GM18517 (cell line): Measurements from ENCODE around the gene AMBRA1.

Source experiments
- ATAC-seq: cut with Tn5 transposase; IDR thresholded peaks from one replicate; pipeline ENCODE4 v1.9.1; 2021; ENCODE audit warnings: mild to moderate bottlenecking, moderate library complexity; ENCODE audit not compliant: unreplicated experiment

The AMBRA1 gene

GRCh38 chr11:46514370-46514769 lies 79.5 kb downstream of the AMBRA1 start:
- ATAC-seq = no peak

DNA sequence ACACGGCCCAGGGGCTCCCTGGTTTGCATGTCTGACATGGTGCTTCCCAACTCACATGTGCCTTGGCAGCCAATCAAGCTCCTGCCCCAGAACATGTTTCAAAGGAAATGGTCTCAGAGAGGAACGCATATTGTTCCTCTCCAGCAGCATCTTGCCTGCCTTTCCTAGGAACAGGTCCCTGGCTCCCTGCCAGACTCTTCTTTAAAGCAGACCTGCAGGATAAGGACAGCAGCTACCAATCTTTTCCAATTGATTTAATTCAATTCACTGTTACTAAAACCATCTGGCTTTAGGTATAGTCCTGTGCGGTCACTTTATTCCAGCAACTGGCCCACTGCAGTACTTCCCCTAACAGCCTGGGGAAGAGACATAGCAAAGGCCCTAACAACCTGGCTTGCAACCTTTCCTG lies 79.9 kb downstream of the AMBRA1 start:
- no peak for ATAC-seq

- no peak for ATAC-seq
These were observed 81.5 kb downstream of the AMBRA1 start for GRCh38 chr11:46512261-46512881.

DNA sequence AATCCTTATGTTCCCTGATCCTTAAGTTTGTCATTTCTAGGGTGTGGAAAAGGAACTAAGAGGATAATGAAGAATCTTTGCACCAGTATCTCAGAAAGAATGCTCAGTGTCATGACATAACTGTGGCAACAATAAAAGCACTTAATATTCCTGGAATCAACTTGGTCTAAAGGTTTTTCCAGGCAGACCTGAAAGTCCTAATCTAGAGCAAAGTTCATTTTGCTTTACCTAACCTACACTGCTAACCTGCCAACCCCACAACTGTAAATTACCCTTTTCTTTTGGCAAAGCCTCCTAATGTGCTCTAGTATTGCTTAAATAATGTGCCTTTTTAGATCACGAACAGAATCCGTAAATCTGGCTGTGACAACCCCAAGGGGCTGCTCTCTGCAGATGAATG lies 82.5 kb downstream of the AMBRA1 start:
- no peak for ATAC-seq

DNA sequence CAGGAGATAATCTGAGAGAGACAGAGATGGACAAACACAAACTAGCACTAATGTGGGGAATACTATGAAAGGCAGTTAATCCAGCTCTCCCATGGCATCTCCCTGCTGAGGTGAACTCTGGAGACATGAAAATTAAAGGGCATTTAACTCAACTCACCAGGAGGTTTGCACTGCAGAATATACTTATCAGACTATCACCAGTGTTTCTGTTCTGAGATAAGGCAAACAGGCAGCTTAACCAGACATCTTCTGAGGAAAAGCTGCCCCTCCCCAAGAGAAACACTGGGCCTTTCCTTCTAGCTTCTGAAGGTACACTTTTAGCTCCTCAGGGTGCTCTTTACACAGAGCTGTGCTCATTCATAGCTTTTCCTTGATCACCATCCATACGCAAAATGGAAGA lies 85.5 kb downstream of the AMBRA1 start:
- ATAC-seq = no peak

DNA sequence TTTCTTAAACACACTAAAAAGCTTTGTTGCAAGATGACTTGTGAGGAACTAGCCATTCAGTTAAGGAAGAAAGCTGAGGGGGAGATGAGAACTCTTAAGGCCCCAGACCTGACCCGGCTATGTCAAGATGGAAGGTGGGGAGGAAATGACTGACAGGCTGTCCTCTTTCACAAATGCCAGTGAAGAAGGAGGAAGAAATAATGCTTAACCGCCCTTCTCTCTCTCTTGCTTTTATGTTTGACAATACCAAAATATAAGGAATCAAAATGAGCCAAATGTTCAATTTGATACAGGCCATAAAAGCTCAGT lies 87.4 kb downstream of the AMBRA1 start:
- no peak for ATAC-seq

DNA sequence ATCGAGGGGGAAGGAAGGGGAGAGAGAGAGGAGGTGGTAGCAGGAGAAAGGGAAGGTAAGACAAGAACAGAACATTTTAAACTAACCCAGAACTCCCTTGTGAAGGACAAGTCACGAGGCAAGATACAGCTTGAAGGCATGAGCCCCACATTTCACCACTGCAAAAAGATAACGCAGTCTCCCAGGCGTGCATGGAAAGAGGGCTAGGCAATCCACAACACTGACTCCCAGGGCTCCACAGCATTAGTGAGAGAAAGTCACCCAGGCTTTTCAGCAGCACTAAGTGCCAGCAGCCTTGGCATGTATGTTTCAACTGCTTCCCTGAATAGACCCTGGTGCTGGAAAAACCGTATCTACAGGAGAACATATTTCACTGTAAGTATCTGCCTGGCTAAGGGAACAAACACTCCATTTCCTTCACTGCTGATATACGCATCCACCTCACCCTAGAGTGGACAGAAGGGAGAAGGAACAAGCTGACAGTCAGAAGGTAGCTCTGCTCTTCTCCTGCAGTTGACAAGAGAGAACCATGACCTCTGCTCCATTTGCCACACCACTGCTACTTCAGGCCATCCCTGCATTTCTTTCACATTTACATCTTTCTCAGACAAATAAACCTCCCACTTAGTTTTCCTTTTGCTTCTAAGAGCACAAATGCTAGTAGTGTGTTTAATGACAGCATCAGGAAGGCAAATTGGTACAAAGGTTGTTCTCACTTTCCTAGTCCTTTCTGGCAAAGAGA lies 87.9 kb downstream of the AMBRA1 start:
- ATAC-seq = no peak

GRCh38 chr11:46504817-46505613 lies 88.8 kb downstream of the AMBRA1 start:
- ATAC-seq = no peak

GRCh38 chr11:46499821-46500220 lies 94.0 kb downstream of the AMBRA1 start:
- no peak for ATAC-seq

GRCh38 chr11:46498968-46499367 lies 94.9 kb downstream of the AMBRA1 start:
- no peak for ATAC-seq

- no peak for ATAC-seq
These were observed 95.6 kb downstream of the AMBRA1 start for GRCh38 chr11:46498179-46498578.

GRCh38 chr11:46497498-46497897 lies 96.3 kb downstream of the AMBRA1 start:
- ATAC-seq = no peak

- ATAC-seq = no peak
These were observed 100.0 kb downstream of the AMBRA1 start for GRCh38 chr11:46493791-46494190.

GRCh38 chr11:46492532-46492931 lies 101.3 kb downstream of the AMBRA1 start:
- ATAC-seq = no peak

GRCh38 chr11:46491661-46492330 lies 102.0 kb downstream of the AMBRA1 start:
- ATAC-seq = no peak

DNA sequence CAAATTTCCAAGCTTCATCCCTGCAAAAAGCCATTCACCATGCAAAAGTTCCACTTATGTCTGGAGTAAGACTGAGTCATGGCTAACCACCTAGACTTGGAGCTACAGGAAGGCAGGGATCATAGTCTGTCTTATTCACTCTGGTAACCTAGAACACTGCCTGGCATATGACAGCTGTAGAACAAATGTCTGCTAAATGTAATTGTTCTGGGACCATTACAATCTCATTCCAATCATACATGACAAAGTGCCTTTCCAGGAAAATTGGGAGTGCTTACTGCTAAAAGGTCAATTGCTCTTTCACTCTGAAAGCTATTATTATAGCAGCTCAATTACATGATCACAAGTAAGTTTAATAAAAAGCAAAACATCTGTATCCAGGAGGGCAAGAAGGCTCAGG lies 103.2 kb downstream of the AMBRA1 start:
- ATAC-seq = no peak

DNA sequence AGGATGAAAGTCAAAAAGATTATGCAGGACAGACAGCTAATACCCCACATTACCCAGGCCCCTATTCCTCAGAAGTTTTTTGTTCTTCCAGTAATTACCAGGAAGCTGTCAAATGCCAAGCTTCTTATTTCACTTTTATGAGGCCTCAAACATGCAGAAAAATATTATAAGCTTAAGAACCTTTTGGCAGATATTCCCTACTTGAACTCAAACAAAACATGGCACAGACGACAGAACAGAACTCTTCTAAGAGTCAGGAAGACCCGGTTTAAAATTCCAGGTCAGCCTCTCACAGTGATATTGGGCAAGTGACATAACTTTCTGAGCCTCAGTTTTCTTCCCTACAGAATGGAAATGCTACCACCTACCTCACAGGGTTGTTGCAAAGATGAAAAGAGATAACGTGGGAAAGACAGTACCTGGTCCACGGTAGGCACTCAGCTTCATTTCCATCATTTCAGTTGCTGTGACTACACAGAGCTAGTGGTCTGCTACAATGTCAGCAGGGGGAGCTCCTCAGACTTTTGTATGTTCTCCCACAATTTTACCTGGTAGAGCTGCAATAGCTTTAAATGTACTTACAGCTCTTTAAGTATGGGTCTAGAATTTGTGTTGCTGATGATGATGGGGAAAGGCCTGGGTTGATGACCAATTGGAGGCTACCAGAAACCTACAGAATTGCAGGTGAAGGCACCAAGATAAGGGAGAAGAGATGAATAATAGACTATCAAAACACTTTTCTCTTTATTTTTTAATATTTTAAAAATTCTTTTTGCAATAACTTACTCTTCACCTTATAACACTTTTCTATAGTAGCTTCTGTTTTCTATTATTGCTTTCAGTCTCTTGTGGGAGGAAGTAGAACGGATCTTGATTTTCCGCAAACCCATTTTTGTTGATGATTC lies 103.9 kb downstream of the AMBRA1 start:
- no peak for ATAC-seq

GRCh38 chr11:46485856-46486443 lies 107.9 kb downstream of the AMBRA1 start:
- no peak for ATAC-seq

- no peak for ATAC-seq
These were observed 109.7 kb downstream of the AMBRA1 start for GRCh38 chr11:46484101-46484500.

- ATAC-seq = no peak
These were observed 112.9 kb downstream of the AMBRA1 start for GRCh38 chr11:46480909-46481308.
